Activated T-helper 1 cell treated with anti-CD3 and anti-CD28 coated beads, Interleukin-2, amount 50 U/mL, for 16 hours (primary cell): Measurements from ENCODE around the gene ATXN10.
"Not testable (repeated sequence)": the region's sequence is repeated elsewhere in the genome, so short reads cannot be mapped to it uniquely, and the experiment has no call there.

Experiments
- DNase-seq, 2 donors: peaks; one replicate each; pipeline ENCODE4 v3.0.0-alpha.2; 2020; ENCODE audit warnings: low read depth in 1 of 2, low spot score in 1 of 2

Gene ATXN10

GRCh38 chr22:45671783-45672563, at the start of gene ATXN10:
ATXN10 (plus strand) TSS chr22:45671834; CDS start chr22:45672064, 230 bp downstream.
- peak; percentile 13 to 53 for DNase-seq

GRCh38 chr22:45621836-45622600, 49.6 kb upstream of the ATXN10 start:
- no peak for DNase-seq

- not testable (repeated sequence) for DNase-seq
Measured at GRCh38 chr22:45623464-45624145, 48.0 kb upstream of the ATXN10 start.

- no peak for DNase-seq
Measured at GRCh38 chr22:45626198-45626651, 45.4 kb upstream of the ATXN10 start.

GRCh38 chr22:45627489-45628233, 44.0 kb upstream of the ATXN10 start:
- no peak for DNase-seq

- DNase-seq = no peak
Measured at GRCh38 chr22:45628515-45628914, 43.1 kb upstream of the ATXN10 start.

GRCh38 chr22:45629469-45630089, 42.1 kb upstream of the ATXN10 start:
- DNase-seq = no peak

- no peak for DNase-seq
Measured at GRCh38 chr22:45630436-45630835, 41.2 kb upstream of the ATXN10 start.

- no peak for DNase-seq
Measured at GRCh38 chr22:45631140-45631840, 40.3 kb upstream of the ATXN10 start.

GRCh38 chr22:45631841-45632238, 39.8 kb upstream of the ATXN10 start:
- DNase-seq = no peak

- DNase-seq = no peak
Measured at GRCh38 chr22:45632791-45633515, 38.7 kb upstream of the ATXN10 start.

- DNase-seq = no peak
Measured at GRCh38 chr22:45636683-45637082, 35.0 kb upstream of the ATXN10 start.

- no peak for DNase-seq
Measured at GRCh38 chr22:45638197-45638596, 33.4 kb upstream of the ATXN10 start.

GRCh38 chr22:45638834-45639746, 32.5 kb upstream of the ATXN10 start:
- DNase-seq = no peak

- no peak for DNase-seq
Measured at GRCh38 chr22:45639747-45640102, 31.9 kb upstream of the ATXN10 start.

GRCh38 chr22:45640291-45640940, 31.2 kb upstream of the ATXN10 start:
- no peak for DNase-seq

GRCh38 chr22:45640941-45641621, 30.6 kb upstream of the ATXN10 start:
- no peak for DNase-seq
